Measurements from ENCODE around the gene ELMO1.

ELMO1 gene

GRCh38 chr7:37367010-37367409 lies 81.7 kb downstream of the ELMO1 start:
- H4K20me1 ChIP-seq (ENCODE audit: control insufficient read depth, insufficient read depth, low read depth, low read length) = no peaks in the 10 kb centered on the region
- TF ChIP-seq CTCF (IDR thresholded peaks at IDR 0.05; ENCODE audit: low read depth, low read length, poor library complexity, severe bottlenecking) = no peak
- TF ChIP-seq EZH2phosphoT487 (IDR thresholded peaks at IDR 0.05; ENCODE audit: borderline replicate concordance, low read length) = no peak
- H3K9me3 ChIP-seq (ENCODE audit: control insufficient read depth, insufficient read depth, low read length) = no peaks in the 10 kb centered on the region

GRCh38 chr7:37366445-37366844 lies 82.2 kb downstream of the ELMO1 start:
- Histone ChIP-seq H3K4me1 (ENCODE audit: control insufficient read depth, low read length) (no peaks in the 10 kb centered on the region), H3K27ac (ENCODE audit: low read depth, low read length) (no peak overlapping the region), H3K27me3 (ENCODE audit: control insufficient read depth, low read length) (peaks cover 5% of the 10 kb centered on the region), H3K9me3 (ENCODE audit: control insufficient read depth, insufficient read depth, low read length) (no peaks in the 10 kb centered on the region), H3K79me2 (ENCODE audit: control insufficient read depth, low read length) (no peaks in the 10 kb centered on the region), H3K36me3 (ENCODE audit: control insufficient read depth, low read length) (no peaks in the 10 kb centered on the region), H3K4me3 (ENCODE audit: low read length) (no peak overlapping the region), H3K4me2 (ENCODE audit: low read length) (no peak overlapping the region), H3F3A (ENCODE audit: control insufficient read depth, insufficient read depth) (no peaks in the 10 kb centered on the region), H3K9me2 (replicated peaks; ENCODE audit: control insufficient read depth, low read length) (no peaks in the 10 kb centered on the region), H4K20me1 (ENCODE audit: control insufficient read depth, insufficient read depth, low read depth, low read length) (no peaks in the 10 kb centered on the region)
- TF ChIP-seq EZH2phosphoT487 (IDR thresholded peaks at IDR 0.05; ENCODE audit: borderline replicate concordance, low read length) (no peak), CTCF (IDR thresholded peaks at IDR 0.05; ENCODE audit: low read depth, low read length, poor library complexity, severe bottlenecking) (no peak)

More at GRCh38 chr7:37367010-37367409, 81.7 kb downstream of the ELMO1 start:
- Histone ChIP-seq H3F3A (ENCODE audit: control insufficient read depth, insufficient read depth) (no peaks in the 10 kb centered on the region), H3K9me2 (replicated peaks; ENCODE audit: control insufficient read depth, low read length) (no peaks in the 10 kb centered on the region), H3K27me3 (ENCODE audit: control insufficient read depth, low read length) (peaks cover 10% of the 10 kb centered on the region), H3K4me1 (ENCODE audit: control insufficient read depth, low read length) (no peaks in the 10 kb centered on the region), H3K4me3 (ENCODE audit: low read length) (no peak overlapping the region), H3K79me2 (ENCODE audit: control insufficient read depth, low read length) (no peaks in the 10 kb centered on the region), H3K36me3 (ENCODE audit: control insufficient read depth, low read length) (no peaks in the 10 kb centered on the region), H3K27ac (ENCODE audit: low read depth, low read length) (no peak overlapping the region), H3K4me2 (ENCODE audit: low read length) (no peak overlapping the region)

- TF ChIP-seq CTCF (IDR thresholded peaks at IDR 0.05; ENCODE audit: low read depth, low read length, poor library complexity, severe bottlenecking) (no peak), EZH2phosphoT487 (IDR thresholded peaks at IDR 0.05; ENCODE audit: borderline replicate concordance, low read length) (no peak)
- no peak overlapping the region for H3K4me2 ChIP-seq (ENCODE audit: low read length)
Measured at GRCh38 chr7:37365405-37365804, 83.3 kb downstream of the ELMO1 start.

GRCh38 chr7:37364856-37365255 lies 83.8 kb downstream of the ELMO1 start:
- no peaks in the 10 kb centered on the region for H3K36me3 ChIP-seq (ENCODE audit: control insufficient read depth, low read length)

More at GRCh38 chr7:37365405-37365804, 83.3 kb downstream of the ELMO1 start:
- Histone ChIP-seq H3F3A (ENCODE audit: control insufficient read depth, insufficient read depth) (no peaks in the 10 kb centered on the region), H3K9me3 (ENCODE audit: control insufficient read depth, insufficient read depth, low read length) (no peaks in the 10 kb centered on the region), H3K27ac (ENCODE audit: low read depth, low read length) (no peak overlapping the region), H3K36me3 (ENCODE audit: control insufficient read depth, low read length) (no peaks in the 10 kb centered on the region), H4K20me1 (ENCODE audit: control insufficient read depth, insufficient read depth, low read depth, low read length) (no peaks in the 10 kb centered on the region), H3K4me1 (ENCODE audit: control insufficient read depth, low read length) (no peaks in the 10 kb centered on the region), H3K27me3 (ENCODE audit: control insufficient read depth, low read length) (no peaks in the 10 kb centered on the region), H3K4me3 (ENCODE audit: low read length) (no peak overlapping the region), H3K9me2 (replicated peaks; ENCODE audit: control insufficient read depth, low read length) (no peaks in the 10 kb centered on the region), H3K79me2 (ENCODE audit: control insufficient read depth, low read length) (no peaks in the 10 kb centered on the region)

More at GRCh38 chr7:37364856-37365255, 83.8 kb downstream of the ELMO1 start:
- TF ChIP-seq CTCF (IDR thresholded peaks at IDR 0.05; ENCODE audit: low read depth, low read length, poor library complexity, severe bottlenecking) (no peak), EZH2phosphoT487 (IDR thresholded peaks at IDR 0.05; ENCODE audit: borderline replicate concordance, low read length) (no peak)
- H3K4me2 ChIP-seq (ENCODE audit: low read length) = no peak overlapping the region
- H3K9me3 ChIP-seq (ENCODE audit: control insufficient read depth, insufficient read depth, low read length) = no peaks in the 10 kb centered on the region
- H3K4me1 ChIP-seq (ENCODE audit: control insufficient read depth, low read length) = no peaks in the 10 kb centered on the region
- no peaks in the 10 kb centered on the region for H3K79me2 ChIP-seq (ENCODE audit: control insufficient read depth, low read length)
- no peaks in the 10 kb centered on the region for H3K9me2 ChIP-seq (replicated peaks; ENCODE audit: control insufficient read depth, low read length)
- no peaks in the 10 kb centered on the region for H3K27me3 ChIP-seq (ENCODE audit: control insufficient read depth, low read length)
- H3K27ac ChIP-seq (ENCODE audit: low read depth, low read length) = no peak overlapping the region
- no peaks in the 10 kb centered on the region for H4K20me1 ChIP-seq (ENCODE audit: control insufficient read depth, insufficient read depth, low read depth, low read length)
- H3F3A ChIP-seq (ENCODE audit: control insufficient read depth, insufficient read depth) = no peaks in the 10 kb centered on the region
- no peak overlapping the region for H3K4me3 ChIP-seq (ENCODE audit: low read length)
